Erythroblast (primary cell): ENCODE measurements around the gene ZNF708.
"Not testable (repeated sequence)": the region's sequence is repeated elsewhere in the genome, so short reads cannot be mapped to it uniquely, and the experiment has no call there.

Experiments used
- GATA1 ChIP-seq: IDR thresholded peaks from 2 replicates; pipeline ENCODE4 v1.6.1; 2011; ENCODE audit warnings: low read depth, mild to moderate bottlenecking, control low read depth, low read length, moderate library complexity
- POLR2A ChIP-seq: IDR thresholded peaks from 2 replicates; pipeline ENCODE4 v1.6.1; 2011; ENCODE audit warnings: mild to moderate bottlenecking, low read length

DNA sequence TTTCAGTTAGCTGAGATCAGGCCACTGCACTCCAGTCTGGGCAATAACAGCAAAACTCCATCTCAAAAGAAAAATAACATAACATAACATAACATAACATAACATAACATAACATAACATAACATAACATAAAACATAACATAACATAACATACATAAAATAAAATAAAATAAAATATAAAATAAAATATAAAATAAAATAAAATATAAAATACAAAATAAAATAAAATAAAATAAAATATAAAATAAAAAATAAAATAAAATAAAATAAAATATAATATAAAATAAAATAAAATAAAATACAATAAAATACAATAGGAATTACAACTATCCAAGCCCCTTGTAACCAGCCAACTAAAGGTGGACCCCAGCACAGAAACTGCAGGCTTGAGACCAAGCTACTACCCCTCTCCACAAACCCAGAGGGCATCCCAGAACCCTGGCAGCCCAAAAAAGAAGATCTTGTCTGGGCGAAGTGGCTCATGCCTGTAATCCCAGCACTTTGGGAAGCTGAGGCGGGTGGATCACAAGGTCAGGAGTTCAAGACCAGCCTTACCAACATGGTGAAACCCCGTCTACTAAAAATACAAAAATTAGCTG, 22.2 kb downstream of the ZNF708 start:
- TF ChIP-seq POLR2A, GATA1: not testable (repeated sequence)
